OCI-LY7 (cell line): ENCODE data around the gene ORM2.

Source experiments
- EZH2phosphoT487 ChIP-seq: fragments of 200-600 bp; sonication (generic); IDR thresholded peaks from 2 replicates; pipeline ENCODE4 v1.6.1; 2018; ENCODE audit warnings: low read depth, borderline replicate concordance, mild to moderate bottlenecking, mixed run types, antibody characterized with exemption, low read length, moderate library complexity, mixed read lengths
- TF ChIP-seq, protein P1 (sequence below): fragments of 200-600 bp; sonication (generic); conservative IDR thresholded peaks from 2 replicates; pipeline ENCODE4 v1.5.1; 2014; ENCODE audit warnings: mild to moderate bottlenecking, antibody characterized with exemption, low read length, moderate library complexity, mixed read lengths

DNA sequence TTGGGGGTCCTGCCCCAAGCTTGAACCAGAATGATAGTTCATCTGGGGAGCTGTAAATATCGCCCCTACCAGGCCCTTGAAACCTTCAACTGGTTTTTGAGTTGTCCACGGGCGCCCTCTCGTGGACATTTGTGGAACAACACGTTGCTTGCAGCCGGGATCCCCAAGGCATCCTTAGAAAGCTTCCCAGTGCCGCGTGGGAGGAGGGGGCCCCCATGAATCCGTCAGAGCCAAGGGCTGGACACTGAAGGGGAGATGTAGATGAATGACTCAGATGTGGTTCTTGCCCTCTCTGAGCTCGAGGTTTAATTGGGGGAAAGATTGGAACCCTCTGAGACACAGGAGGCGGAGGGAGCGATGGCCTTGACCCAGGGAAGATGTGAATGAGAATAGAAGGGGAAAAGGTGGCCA is 38.6 kb upstream of the ORM2 start:
- TF ChIP-seq, protein P1, sequence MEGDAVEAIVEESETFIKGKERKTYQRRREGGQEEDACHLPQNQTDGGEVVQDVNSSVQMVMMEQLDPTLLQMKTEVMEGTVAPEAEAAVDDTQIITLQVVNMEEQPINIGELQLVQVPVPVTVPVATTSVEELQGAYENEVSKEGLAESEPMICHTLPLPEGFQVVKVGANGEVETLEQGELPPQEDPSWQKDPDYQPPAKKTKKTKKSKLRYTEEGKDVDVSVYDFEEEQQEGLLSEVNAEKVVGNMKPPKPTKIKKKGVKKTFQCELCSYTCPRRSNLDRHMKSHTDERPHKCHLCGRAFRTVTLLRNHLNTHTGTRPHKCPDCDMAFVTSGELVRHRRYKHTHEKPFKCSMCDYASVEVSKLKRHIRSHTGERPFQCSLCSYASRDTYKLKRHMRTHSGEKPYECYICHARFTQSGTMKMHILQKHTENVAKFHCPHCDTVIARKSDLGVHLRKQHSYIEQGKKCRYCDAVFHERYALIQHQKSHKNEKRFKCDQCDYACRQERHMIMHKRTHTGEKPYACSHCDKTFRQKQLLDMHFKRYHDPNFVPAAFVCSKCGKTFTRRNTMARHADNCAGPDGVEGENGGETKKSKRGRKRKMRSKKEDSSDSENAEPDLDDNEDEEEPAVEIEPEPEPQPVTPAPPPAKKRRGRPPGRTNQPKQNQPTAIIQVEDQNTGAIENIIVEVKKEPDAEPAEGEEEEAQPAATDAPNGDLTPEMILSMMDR, result peak; percentile 92
- TF ChIP-seq EZH2phosphoT487, result no peak
